ENCODE results near the gene UNC93A. TPM values are rescaled to one million over a fixed set of nuclear protein-coding genes. Genes with fewer than 3 reads are reported as not detected.

UNC93A gene
- total and polyA plus RNA-seq, 9 of the 15 experiments (the other 6 are each of a cell fraction or from before 2014, with no cell fraction given): not detected

- TF ChIP-seq ZFP91 (CRISPR knock-in tag; IDR thresholded peaks at IDR 0.05): no peak
- TF ChIP-seq ATF7 (IDR thresholded peaks at IDR 0.05): no peak
- TF ChIP-seq ETV1 (tag; conservative IDR thresholded peaks at IDR 0.05; ENCODE audit: low read depth): no peak
- no peak for TF ChIP-seq TAF1 (IDR thresholded peaks at IDR 0.05; ENCODE audit: control insufficient read depth, extremely low read depth, insufficient read depth, low read length, severe bottlenecking)
- TF ChIP-seq TCF7 (IDR thresholded peaks at IDR 0.05; ENCODE audit: borderline replicate concordance): no peak
These were observed 11.7 kb downstream of the UNC93A start (continued) for GRCh38 chr6:167302796-167303195.

GRCh38 chr6:167303675-167304625 lies 12.8 kb downstream of the UNC93A start:
- POLR2A ChIA-PET: no interaction called here
- Histone ChIP-seq H2AFZ (ENCODE audit: low read depth, low read length) (no peak overlapping the region), H3K79me2 (ENCODE audit: control insufficient read depth, insufficient read depth, low read length) (no peaks in the 10 kb centered on the region), H3K9me1 (ENCODE audit: control insufficient read depth, insufficient read depth, low read length) (peaks cover 5% of the 10 kb centered on the region), H3K4me3 (no peak overlapping the region), H3K4me1 (replicated peaks in 1 of 2; ENCODE audit: control insufficient read depth in 2 of 2, insufficient read depth in 2 of 2, low read length in 2 of 2) (no peaks in the 10 kb centered on the region; a peak in 1 of 5 replicates), H3K27ac (ENCODE audit: extremely low read depth, low read depth, low read length) (no peak overlapping the region), H3K36me3 (ENCODE audit: control insufficient read depth, insufficient read depth, low read length) (no peaks in the 10 kb centered on the region), H3K9ac (ENCODE audit: insufficient read depth in 1 of 2, low read depth in 2 of 2, low read length in 2 of 2) (no peak overlapping the region), H3K27me3 (ENCODE audit: control insufficient read depth in 2 of 2, insufficient read depth in 2 of 2, low read length in 2 of 2) (peaks cover 31 to 80% of the 10 kb centered on the region in 2 experiments), H3K4me2 (ENCODE audit: insufficient read depth, low read length) (no peak overlapping the region), H4K20me1 (replicated peaks; ENCODE audit: control insufficient read depth, insufficient read depth, low read length) (peaks cover 18% of the 10 kb centered on the region), H3K9me3 (replicated peaks; ENCODE audit: control insufficient read depth, insufficient read depth, low read depth, low read length) (no peaks in the 10 kb centered on the region)
- in situ Hi-C loops (cut with MboI) (no loop called here), intact Hi-C loops (cut with micrococcal nuclease) (no loop called here)
- FAIRE-seq (no peak), DNase-seq (ENCODE audit: extremely low read depth in 1 of 4, low spot score in 3 of 4) (no peak), ATAC-seq (no peak)
- TF ChIP-seq KLF10 (CRISPR knock-in tag; IDR thresholded peaks at IDR 0.05): no peak
- no peak for TF ChIP-seq SETDB1 (IDR thresholded peaks at IDR 0.05; ENCODE audit: low read length)
- no peak for TF ChIP-seq STAT5A (IDR thresholded peaks at IDR 0.05; ENCODE audit: borderline replicate concordance, low read length)
- no peak for TF ChIP-seq GABPB1 (CRISPR knock-in tag; IDR thresholded peaks at IDR 0.05)
- no peak for TF ChIP-seq HMGN3 (IDR thresholded peaks at IDR 0.05; ENCODE audit: borderline replicate concordance, extremely low read depth, insufficient read length, low read depth, low read length)
- TF ChIP-seq CHAMP1 (IDR thresholded peaks at IDR 0.05): no peak
- TF ChIP-seq FIP1L1 (IDR thresholded peaks at IDR 0.05; ENCODE audit: low read depth, low read length, poor library complexity, severe bottlenecking): no peak
- no peak for TF ChIP-seq ZFP30 (CRISPR knock-in tag; IDR thresholded peaks at IDR 0.05; ENCODE audit: borderline replicate concordance)
- no peak for TF ChIP-seq RUNX1 (IDR thresholded peaks at IDR 0.05; ENCODE audit: low read depth)
- no TSS peak for BruUV-seq (replicated peaks)
- under 1% methylated on average over 22 of the region's 22 CpGs for WGBS (ENCODE audit: insufficient coverage, low coverage, missing lambda C conversion rate)
- CTCF ChIA-PET (ENCODE audit: low intra/inter-chr PET ratio): no interaction called here
